ENCODE measurements around the gene PFKFB4. TPM values are rescaled to one million over a fixed set of nuclear protein-coding genes. Genes with fewer than 3 reads are reported as not detected.

Gene PFKFB4
- total RNA-seq, 5 donors from 2014 or later (not counting 1 experiment from before 2014, with no cell fraction given): 1.8 to 4.2 (median 2.4) TPM

GRCh38 chr3:48518638-48519276, 37.8 kb downstream of the PFKFB4 start:
- peak overlapping the region; percentile 12 for H3K27ac ChIP-seq (ENCODE audit: low read length)

DNA sequence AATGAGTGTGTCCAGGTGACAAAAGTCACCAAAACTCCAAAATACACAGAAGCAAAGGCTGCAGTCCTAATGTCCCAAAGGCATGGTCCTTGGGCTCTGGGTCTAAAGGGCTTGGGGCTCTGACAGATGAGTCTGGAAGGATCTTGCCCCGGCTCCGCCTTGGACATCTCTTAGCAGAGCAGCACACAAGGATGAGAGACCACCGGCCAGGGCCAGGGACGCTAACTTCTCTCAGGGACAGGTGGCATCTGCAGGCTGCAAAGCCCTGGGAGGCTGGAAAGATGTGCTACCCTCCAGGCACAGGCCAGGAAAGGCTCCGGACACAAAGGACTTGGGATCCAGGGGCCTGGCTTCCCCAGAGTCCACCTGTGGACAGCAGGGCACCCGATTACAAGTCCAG, 38.5 kb downstream of the PFKFB4 start:
- 91% methylated on average over 6 of the region's 6 CpGs for WGBS (ENCODE audit: insufficient coverage)
- H3K36me3 ChIP-seq (ENCODE audit: control insufficient read depth in 2 of 2, extremely low read depth in 1 of 2, insufficient read depth in 1 of 2, low read length in 1 of 2): no peaks in the 10 kb centered on the region
- ChIA-PET POLR2A (no interaction called here), CTCF (no interaction called here)
- Mint-ChIP-seq H3K4me3 (peak overlapping the region in 1 of 3 donors; percentile 66), H3K4me1 (peaks cover 64 to 74% (median 70%) of the 10 kb centered on the region in 3 donors), H3K9me3 (no peaks in the 10 kb centered on the region), H3K27ac (peak overlapping the region; percentile 76 to 81), H3K27me3 (no peaks in the 10 kb centered on the region), H3K36me3 (no peaks in the 10 kb centered on the region)
- H3K27ac ChIP-seq (ENCODE audit: low read length): peak overlapping the region; percentile 3
- ATAC-seq (replicated peaks in 1 of 4) (no peak), DNase-seq (no peak)
- no peaks in the 10 kb centered on the region for H3K27me3 ChIP-seq (replicated peaks in 1 of 2; ENCODE audit: control insufficient read depth in 2 of 2, extremely low read depth in 1 of 2, insufficient read depth in 2 of 2, low read length in 1 of 2)
- no peak overlapping the region for H3K4me3 ChIP-seq (ENCODE audit: control insufficient read depth in 1 of 2, extremely low read depth in 1 of 2, low read length in 1 of 2)
- H3K4me1 ChIP-seq (ENCODE audit: control insufficient read depth in 1 of 2, extremely low read depth in 1 of 2, insufficient read depth in 2 of 2, low read length in 2 of 2): peaks cover 57 to 70% of the 10 kb centered on the region in 2 experiments
- no peaks in the 10 kb centered on the region for H3K9me3 ChIP-seq

More at GRCh38 chr3:48518638-48519276, 37.8 kb downstream of the PFKFB4 start:
- CTCF ChIA-PET: no interaction called here
- Mint-ChIP-seq H3K4me3 (peak overlapping the region in 1 of 3 donors; percentile 66), H3K27me3 (no peaks in the 10 kb centered on the region), H3K27ac (peak overlapping the region; percentile 76 to 81), H3K4me1 (peaks cover 62 to 67% (median 65%) of the 10 kb centered on the region in 3 donors), H3K36me3 (no peaks in the 10 kb centered on the region), H3K9me3 (no peaks in the 10 kb centered on the region)
- Histone ChIP-seq H3K27me3 (replicated peaks in 1 of 2; ENCODE audit: control insufficient read depth in 2 of 2, extremely low read depth in 1 of 2, insufficient read depth in 2 of 2, low read length in 1 of 2) (no peaks in the 10 kb centered on the region), H3K4me1 (ENCODE audit: control insufficient read depth in 1 of 2, extremely low read depth in 1 of 2, insufficient read depth in 2 of 2, low read length in 2 of 2) (peaks cover 55 to 67% of the 10 kb centered on the region in 2 experiments), H3K36me3 (ENCODE audit: control insufficient read depth in 2 of 2, extremely low read depth in 1 of 2, insufficient read depth in 1 of 2, low read length in 1 of 2) (no peaks in the 10 kb centered on the region), H3K9me3 (no peaks in the 10 kb centered on the region), H3K4me3 (ENCODE audit: control insufficient read depth in 1 of 2, extremely low read depth in 1 of 2, low read length in 1 of 2) (no peak overlapping the region)
- ATAC-seq (replicated peaks in 1 of 4) (peak; percentile 47 to 62 (median 57)), DNase-seq (peak in 4 of 35 experiments; percentile 8 to 33 (median 20))
- 50% methylated on average over 4 of the region's 12 CpGs for WGBS (ENCODE audit: insufficient coverage)
- POLR2A ChIA-PET: no interaction called here

GRCh38 chr3:48516571-48516970, 40.0 kb downstream of the PFKFB4 start:
- ChIA-PET POLR2A (no interaction called here), CTCF (no interaction called here)
- H3K36me3 Mint-ChIP-seq: no peaks in the 10 kb centered on the region
- peak overlapping the region in 2 of 3 donors; percentile 57 to 66 for H3K4me3 Mint-ChIP-seq
- Histone ChIP-seq H3K27me3 (replicated peaks in 1 of 2; ENCODE audit: control insufficient read depth in 2 of 2, extremely low read depth in 1 of 2, insufficient read depth in 2 of 2, low read length in 1 of 2) (no peaks in the 10 kb centered on the region), H3K4me3 (ENCODE audit: control insufficient read depth in 1 of 2, extremely low read depth in 1 of 2, low read length in 1 of 2) (peak overlapping the region in 1 of 2 donors; percentile 25), H3K9me3 (no peaks in the 10 kb centered on the region), H3K36me3 (ENCODE audit: control insufficient read depth in 2 of 2, extremely low read depth in 1 of 2, insufficient read depth in 1 of 2, low read length in 1 of 2) (no peaks in the 10 kb centered on the region), H3K4me1 (ENCODE audit: control insufficient read depth in 1 of 2, extremely low read depth in 1 of 2, insufficient read depth in 2 of 2, low read length in 2 of 2) (peaks cover 59 to 73% of the 10 kb centered on the region in 2 experiments), H3K27ac (ENCODE audit: low read length) (peak overlapping the region; percentile 49)
- H3K27me3 Mint-ChIP-seq: no peaks in the 10 kb centered on the region
- no peaks in the 10 kb centered on the region for H3K9me3 Mint-ChIP-seq
- ATAC-seq (replicated peaks in 1 of 4): peak in 3 of 4 experiments; percentile 33 to 44 (median 41)
- peak in 1 of 35 experiments; percentile 32 for DNase-seq
- peak overlapping the region; percentile 80 to 86 for H3K27ac Mint-ChIP-seq
- WGBS (ENCODE audit: insufficient coverage): 26% methylated on average over 6 of the region's 8 CpGs
- H3K4me1 Mint-ChIP-seq: peaks cover 71 to 82% (median 79%) of the 10 kb centered on the region in 3 donors

GRCh38 chr3:48514431-48515227, 42.0 kb downstream of the PFKFB4 start:
- ChIA-PET CTCF (interaction anchor here in 1 of 2 donors (0.9 kb wide), 1 partner anchor 44 kb away, joined by 3 read pairs; no protein-coding TSS in a partner anchor), POLR2A (no interaction called here)
- Histone ChIP-seq H3K4me1 (ENCODE audit: control insufficient read depth in 1 of 2, extremely low read depth in 1 of 2, insufficient read depth in 2 of 2, low read length in 2 of 2) (peaks cover 57 to 65% of the 10 kb centered on the region in 2 experiments), H3K27ac (ENCODE audit: low read length) (no peak overlapping the region), H3K27me3 (replicated peaks in 1 of 2; ENCODE audit: control insufficient read depth in 2 of 2, extremely low read depth in 1 of 2, insufficient read depth in 2 of 2, low read length in 1 of 2) (no peaks in the 10 kb centered on the region), H3K9me3 (no peaks in the 10 kb centered on the region), H3K4me3 (ENCODE audit: control insufficient read depth in 1 of 2, extremely low read depth in 1 of 2, low read length in 1 of 2) (peak overlapping the region; percentile 14 to 25), H3K36me3 (ENCODE audit: control insufficient read depth in 2 of 2, extremely low read depth in 1 of 2, insufficient read depth in 1 of 2, low read length in 1 of 2) (no peaks in the 10 kb centered on the region)
- DNase-seq: peak in 8 of 35 experiments; percentile 19 to 53 (median 26)
- no peaks in the 10 kb centered on the region for H3K9me3 Mint-ChIP-seq
- H3K27ac Mint-ChIP-seq: peak overlapping the region; percentile 77 to 85
- H3K4me3 Mint-ChIP-seq: peak overlapping the region; percentile 25 to 63 (median 31)
- no peaks in the 10 kb centered on the region for H3K27me3 Mint-ChIP-seq
- peak; percentile 73 to 82 (median 74) for ATAC-seq (replicated peaks in 1 of 4)
- 0% methylated on average over 1 of the region's 8 CpGs for WGBS (ENCODE audit: insufficient coverage)
- H3K4me1 Mint-ChIP-seq: peaks cover 67 to 79% (median 77%) of the 10 kb centered on the region in 3 donors
- H3K36me3 Mint-ChIP-seq: no peaks in the 10 kb centered on the region

DNA sequence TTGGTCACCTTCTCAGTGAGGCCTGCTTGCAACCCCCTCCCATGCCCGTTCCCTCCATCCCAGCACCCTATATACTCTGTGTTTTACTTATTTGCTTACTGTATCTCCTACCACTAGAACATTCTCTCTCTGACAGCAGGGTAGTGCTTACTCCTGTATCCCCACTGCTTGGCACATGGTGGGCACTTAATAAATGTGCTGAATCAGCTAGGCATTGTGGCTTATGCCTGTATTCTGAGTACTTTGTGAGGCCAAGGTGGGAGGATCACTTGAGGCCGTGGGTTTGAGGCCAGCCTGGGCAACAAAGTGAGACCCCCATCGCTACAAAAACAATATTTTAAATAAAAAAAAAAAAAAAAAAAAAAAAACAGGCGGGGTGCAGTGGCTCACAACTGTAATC, 45.1 kb downstream of the PFKFB4 start:
- POLR2A ChIA-PET: no interaction called here
- DNase-seq (no peak), ATAC-seq (replicated peaks in 1 of 4) (no peak)
- H3K4me1 ChIP-seq (ENCODE audit: control insufficient read depth in 1 of 2, extremely low read depth in 1 of 2, insufficient read depth in 2 of 2, low read length in 2 of 2): peaks cover 36 to 50% of the 10 kb centered on the region in 2 experiments
- no peak overlapping the region for H3K4me3 ChIP-seq (ENCODE audit: control insufficient read depth in 1 of 2, extremely low read depth in 1 of 2, low read length in 1 of 2)
- H3K27ac ChIP-seq (ENCODE audit: low read length): no peak overlapping the region
- no peaks in the 10 kb centered on the region for H3K9me3 Mint-ChIP-seq
- H3K4me1 Mint-ChIP-seq: peaks cover 52 to 63% (median 61%) of the 10 kb centered on the region in 3 donors
- H3K27me3 ChIP-seq (replicated peaks in 1 of 2; ENCODE audit: control insufficient read depth in 2 of 2, extremely low read depth in 1 of 2, insufficient read depth in 2 of 2, low read length in 1 of 2): no peaks in the 10 kb centered on the region
- H3K36me3 Mint-ChIP-seq: no peaks in the 10 kb centered on the region
- no peaks in the 10 kb centered on the region for H3K9me3 ChIP-seq
- WGBS (ENCODE audit: insufficient coverage): 100% methylated on average over 1 of the region's 4 CpGs
- CTCF ChIA-PET: interaction anchor here in 1 of 2 donors (0.7 kb wide), 1 partner anchor 81 kb away, joined by 5 read pairs; no protein-coding TSS in a partner anchor
- no peak overlapping the region for H3K27ac Mint-ChIP-seq
- no peaks in the 10 kb centered on the region for H3K36me3 ChIP-seq (ENCODE audit: control insufficient read depth in 2 of 2, extremely low read depth in 1 of 2, insufficient read depth in 1 of 2, low read length in 1 of 2)
- no peaks in the 10 kb centered on the region for H3K27me3 Mint-ChIP-seq
- no peak overlapping the region for H3K4me3 Mint-ChIP-seq
